Measurements from ENCODE around the gene DNAJC9. TPM values are rescaled to one million over a fixed set of nuclear protein-coding genes. Genes with fewer than 3 reads are reported as not detected.

The DNAJC9 gene
- total RNA-seq, 1 experiment from 2014 or later = 35.1 TPM

DNA sequence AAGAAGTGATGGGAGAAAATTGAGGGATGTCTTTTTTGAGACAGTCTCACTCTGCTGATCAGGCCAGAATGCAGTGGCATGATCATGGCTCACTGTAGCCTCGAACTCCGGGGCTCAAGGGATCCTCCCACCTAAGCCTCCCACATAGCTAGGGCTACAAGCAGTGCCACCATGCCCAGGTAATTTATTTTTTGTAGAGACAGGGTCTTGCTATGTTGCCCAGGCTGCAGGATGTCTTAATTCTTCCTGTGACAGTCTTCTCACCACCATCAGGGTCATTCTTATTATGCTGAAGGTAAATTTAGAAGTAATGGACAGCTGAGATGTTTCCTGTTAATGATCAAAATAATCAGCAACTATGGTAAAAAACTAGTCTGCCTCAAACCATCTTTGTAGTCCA lies 7.1 kb downstream of the DNAJC9 start:
- no peak for TF ChIP-seq CTCF (IDR thresholded peaks at IDR 0.05; ENCODE audit: unreplicated experiment)
- no peaks in the 10 kb centered on the region for H3K9me3 Mint-ChIP-seq (ENCODE audit: unreplicated experiment)
- H3K4me3 Mint-ChIP-seq (ENCODE audit: unreplicated experiment) = no peak overlapping the region
- H3K27me3 Mint-ChIP-seq (ENCODE audit: insufficient read depth, unreplicated experiment) = no peaks in the 10 kb centered on the region
- CTCF ChIA-PET = interaction anchor here (0.6 to 1.0 kb wide), 2 partner anchors 10 to 1464 kb away, joined by 3 to 4 read pairs; no protein-coding TSS in a partner anchor
- intact Hi-C loops (cut with micrococcal nuclease) = no loop called here
- no TSS peak for BruUV-seq (replicated peaks)
- peak overlapping the region; percentile 31 for H3K27ac Mint-ChIP-seq (ENCODE audit: low read depth, unreplicated experiment)
- H3K36me3 Mint-ChIP-seq (ENCODE audit: insufficient read depth, unreplicated experiment) = peaks cover 69% of the 10 kb centered on the region
- DNase-seq (ENCODE audit: unreplicated experiment) = no peak
- H3K4me1 Mint-ChIP-seq (ENCODE audit: insufficient read depth, unreplicated experiment) = peaks cover 9% of the 10 kb centered on the region
- POLR2A ChIA-PET = no interaction called here

- H3K27ac Mint-ChIP-seq (ENCODE audit: low read depth, unreplicated experiment) = no peak overlapping the region
- peaks cover 65% of the 10 kb centered on the region for H3K36me3 Mint-ChIP-seq (ENCODE audit: insufficient read depth, unreplicated experiment)
- DNase-seq (ENCODE audit: unreplicated experiment) = no peak
- no peaks in the 10 kb centered on the region for H3K9me3 Mint-ChIP-seq (ENCODE audit: unreplicated experiment)
- H3K27me3 Mint-ChIP-seq (ENCODE audit: insufficient read depth, unreplicated experiment) = no peaks in the 10 kb centered on the region
- intact Hi-C loops (cut with micrococcal nuclease) = no loop called here
- peaks cover under 1% of the 10 kb centered on the region for H3K4me1 Mint-ChIP-seq (ENCODE audit: insufficient read depth, unreplicated experiment)
- no peak overlapping the region for H3K4me3 Mint-ChIP-seq (ENCODE audit: unreplicated experiment)
- TF ChIP-seq CTCF (IDR thresholded peaks at IDR 0.05; ENCODE audit: unreplicated experiment) = no peak
- CTCF ChIA-PET = interaction anchor here (0.5 to 1.0 kb wide), 2 partner anchors 9 to 573 kb away, joined by 3 to 4 read pairs; no protein-coding TSS in a partner anchor
- POLR2A ChIA-PET = interaction anchor here (0.6 to 2.8 kb wide), 5 partner anchors 8 to 38 kb away, joined by 3 to 14 read pairs (median 5); partner anchors contain the start of gene DNAJC9
- no TSS peak for BruUV-seq (replicated peaks)
Observed at GRCh38 chr10:73238990-73239566, 8.0 kb downstream of the DNAJC9 start.

- no peaks in the 10 kb centered on the region for H3K27me3 Mint-ChIP-seq (ENCODE audit: insufficient read depth, unreplicated experiment)
- POLR2A ChIA-PET = interaction anchor here (0.7 to 2.9 kb wide), 4 partner anchors 10 to 30 kb away, joined by 3 to 14 read pairs (median 5); partner anchors contain the start of genes DNAJC9 and MRPS16
- DNase-seq (ENCODE audit: unreplicated experiment) = no peak
Observed at GRCh38 chr10:73234695-73235094, 12.4 kb downstream of the DNAJC9 start.

GRCh38 chr10:73233883-73234282 lies 13.2 kb downstream of the DNAJC9 start:
- DNase-seq (ENCODE audit: unreplicated experiment) = no peak
- Mint-ChIP-seq H3K36me3 (ENCODE audit: insufficient read depth, unreplicated experiment) (peaks cover 45% of the 10 kb centered on the region), H3K9me3 (ENCODE audit: unreplicated experiment) (no peaks in the 10 kb centered on the region), H3K4me3 (ENCODE audit: unreplicated experiment) (no peak overlapping the region), H3K4me1 (ENCODE audit: insufficient read depth, unreplicated experiment) (no peaks in the 10 kb centered on the region), H3K27ac (ENCODE audit: low read depth, unreplicated experiment) (no peak overlapping the region), H3K27me3 (ENCODE audit: insufficient read depth, unreplicated experiment) (no peaks in the 10 kb centered on the region)
- no peak for TF ChIP-seq CTCF (IDR thresholded peaks at IDR 0.05; ENCODE audit: unreplicated experiment)
- no TSS peak for BruUV-seq (replicated peaks)
- CTCF ChIA-PET = interaction anchor here (0.7 kb wide), 1 partner anchor 49 kb away, joined by 3 read pairs; no protein-coding TSS in a partner anchor
- POLR2A ChIA-PET = interaction anchor here (0.7 to 2.9 kb wide), 5 partner anchors 10 to 128 kb away, joined by 3 to 14 read pairs (median 3); partner anchors contain the start of genes DNAJC9 and MRPS16
- intact Hi-C loops (cut with micrococcal nuclease) = no loop called here

More at GRCh38 chr10:73234695-73235094, 12.4 kb downstream of the DNAJC9 start:
- H3K4me3 Mint-ChIP-seq (ENCODE audit: unreplicated experiment) = no peak overlapping the region
- TF ChIP-seq CTCF (IDR thresholded peaks at IDR 0.05; ENCODE audit: unreplicated experiment) = no peak
- CTCF ChIA-PET = no interaction called here
- H3K4me1 Mint-ChIP-seq (ENCODE audit: insufficient read depth, unreplicated experiment) = no peaks in the 10 kb centered on the region
- intact Hi-C loops (cut with micrococcal nuclease) = no loop called here
- H3K36me3 Mint-ChIP-seq (ENCODE audit: insufficient read depth, unreplicated experiment) = peaks cover 47% of the 10 kb centered on the region
- BruUV-seq (replicated peaks) = no TSS peak
- no peak overlapping the region for H3K27ac Mint-ChIP-seq (ENCODE audit: low read depth, unreplicated experiment)
- H3K9me3 Mint-ChIP-seq (ENCODE audit: unreplicated experiment) = no peaks in the 10 kb centered on the region
